H1 (cell line): ENCODE measurements around the gene NEBL. TPM values are rescaled to one million over a fixed set of nuclear protein-coding genes. Genes with fewer than 3 reads are reported as not detected.

Experiments used
- CTCF ChIA-PET: fragments of 300-600 bp; sonication (Branson Sonifier 250); formaldehyde crosslinking; loops from one replicate; lab custom pipeline; 2021; ENCODE audit not compliant: partially characterized antibody; lab: Charles Lee
- POLR2A ChIA-PET: fragments of 300-600 bp; sonication (Branson Sonifier 250); formaldehyde crosslinking; loops from one replicate; lab custom pipeline; 2021; ENCODE audit warnings: inconsistent platforms; ENCODE audit not compliant: partially characterized antibody; lab: Charles Lee
- DNase-seq, 2 experiments: peaks; one replicate each; pipeline versions ENCODE4 v3.0.0 to v3.0.0-alpha.2; 2010 to 2022; ENCODE audit warnings: low spot score in 2 of 2, low read depth in 1 of 2, mixed read lengths in 1 of 2
- FAIRE-seq: peaks from 2 replicates; lab custom pipeline; 2011; peaks lifted over from hg19 to GRCh38; lab: Jason Lieb, UNC
- H2AFZ ChIP-seq: 2 replicates; pipeline ENCODE4 v1.8.1; 2012; ENCODE audit warnings: low read length, inconsistent platforms
- H2AK5ac ChIP-seq: 2 replicates; pipeline ENCODE4 v1.6.1; 2013; ENCODE audit warnings: low read depth, low read length
- H2BK120ac ChIP-seq: replicated peaks from 2 replicates; pipeline ENCODE3; 2013; ENCODE audit warnings: low read depth, low read length, inconsistent platforms
- H2BK12ac ChIP-seq: 2 replicates; pipeline ENCODE4 v1.6.1; 2013; ENCODE audit warnings: low read depth, low read length
- H2BK15ac ChIP-seq: 2 replicates; pipeline ENCODE4 v1.6.1; 2013; ENCODE audit warnings: low read length
- H2BK20ac ChIP-seq: 2 replicates; pipeline ENCODE4 v1.6.1; 2013; ENCODE audit warnings: low read length
- H2BK5ac ChIP-seq: 2 replicates; pipeline ENCODE4 v1.6.1; 2013; ENCODE audit warnings: low read depth, low read length
- H3K14ac ChIP-seq: 2 replicates; pipeline ENCODE4 v1.6.1; 2013; ENCODE audit warnings: inconsistent platforms; ENCODE audit not compliant: insufficient read length
- H3K18ac ChIP-seq: 2 replicates; pipeline ENCODE4 v1.6.1; 2013; ENCODE audit warnings: low read length; ENCODE audit errors: extremely low read depth
- H3K23ac ChIP-seq: 2 replicates; pipeline ENCODE4 v1.6.1; 2013; ENCODE audit warnings: inconsistent platforms; ENCODE audit not compliant: insufficient read length
- H3K23me2 ChIP-seq: 2 replicates; pipeline ENCODE4 v1.6.1; 2013; ENCODE audit warnings: low read depth, low read length
- H3K27ac ChIP-seq: 2 replicates; pipeline ENCODE4 v1.6.1; 2011; ENCODE audit warnings: low read depth, low read length, inconsistent platforms
- H3K27me3 ChIP-seq, 4 experiments: replicated peaks in 1 of 4; 1 replicate in 1 of 4; 2 replicates in 3 of 4; pipeline versions ENCODE4 v1.6.1 to v1.8.1; 2011 to 2013; ENCODE audit warnings: low read length in 3 of 4, mild to moderate bottlenecking in 3 of 4, inconsistent platforms in 2 of 4, mixed read lengths in 2 of 4, moderate library complexity in 1 of 4; ENCODE audit not compliant: control insufficient read depth in 3 of 4, insufficient read depth in 3 of 4; ENCODE audit errors: extremely low read depth in 1 of 4
- H3K36me3 ChIP-seq, 4 experiments: 2 replicates each; pipeline versions ENCODE4 v1.6.1 to v1.8.1; 2011 to 2013; ENCODE audit warnings: mild to moderate bottlenecking in 4 of 4, low read length in 3 of 4, moderate library complexity in 2 of 4, control low read depth in 1 of 4, inconsistent platforms in 1 of 4; ENCODE audit not compliant: insufficient read depth in 4 of 4, control insufficient read depth in 2 of 4
- H3K4ac ChIP-seq: replicated peaks from 2 replicates; pipeline ENCODE3; 2013; ENCODE audit warnings: low read length, low read depth, mixed read lengths, inconsistent platforms; ENCODE audit not compliant: insufficient read length
- H3K4me1 ChIP-seq, 4 experiments: replicated peaks in 1 of 4; 1 replicate in 1 of 4; 2 replicates in 3 of 4; pipeline versions ENCODE4 v1.6.1 to v1.8.1; 2011 to 2013; ENCODE audit warnings: low read length in 3 of 4, inconsistent platforms in 2 of 4, mixed read lengths in 1 of 4; ENCODE audit not compliant: insufficient read depth in 4 of 4, control insufficient read depth in 3 of 4
- H3K4me2 ChIP-seq, 2 experiments: 2 replicates each; pipeline versions ENCODE4 v1.6.1 to v1.8.1; 2011 to 2013; ENCODE audit warnings: low read depth in 2 of 2, low read length in 2 of 2, control low read depth in 1 of 2, inconsistent platforms in 1 of 2, mild to moderate bottlenecking in 1 of 2; ENCODE audit not compliant: insufficient read depth in 1 of 2
- H3K4me3 ChIP-seq, 4 experiments: fragments of 200-600, 300-600 bp in 1 of 4; sonication (generic), shearing (Covaris generic), sonication (Bioruptor Twin) in 1 of 4; 2 replicates each; pipeline versions ENCODE4 v1.5.1 to v1.8.1; 2011 to 2016; ENCODE audit warnings: low read length in 4 of 4, low read depth in 3 of 4, control low read depth in 2 of 4, inconsistent platforms in 2 of 4, mild to moderate bottlenecking in 2 of 4, mixed read lengths in 1 of 4, moderate library complexity in 1 of 4; ENCODE audit not compliant: insufficient read depth in 2 of 4; ENCODE audit errors: extremely low read depth in 1 of 4
- H3K56ac ChIP-seq: replicated peaks from 2 replicates; pipeline ENCODE3; 2013; ENCODE audit warnings: low read depth, mild to moderate bottlenecking, mixed read lengths, low read length, inconsistent platforms; ENCODE audit not compliant: insufficient read length
- H3K79me1 ChIP-seq: 2 replicates; pipeline ENCODE4 v1.6.1; 2013; ENCODE audit warnings: low read depth, low read length, control low read depth
- H3K79me2 ChIP-seq, 2 experiments: 2 replicates each; pipeline versions ENCODE4 v1.6.1 to v1.8.1; 2012 to 2013; ENCODE audit warnings: low read length in 2 of 2, mild to moderate bottlenecking in 2 of 2, inconsistent platforms in 1 of 2; ENCODE audit not compliant: insufficient read depth in 2 of 2, control insufficient read depth in 1 of 2
- H3K9ac ChIP-seq, 4 experiments: replicated peaks in 1 of 4; 1 replicate in 1 of 4; 2 replicates in 3 of 4; pipeline versions ENCODE4 v1.6.1 to v1.8.1; 2011 to 2013; ENCODE audit warnings: low read depth in 3 of 4, low read length in 3 of 4, control low read depth in 2 of 4, mild to moderate bottlenecking in 2 of 4, moderate library complexity in 2 of 4, inconsistent platforms in 1 of 4; ENCODE audit errors: extremely low read depth in 1 of 4
- H3K9me3 ChIP-seq, 2 experiments: 2 replicates each; pipeline versions ENCODE4 v1.6.1 to v1.8.1; 2012 to 2013; ENCODE audit warnings: mild to moderate bottlenecking in 2 of 2, moderate library complexity in 2 of 2, control low read depth in 1 of 2, inconsistent platforms in 1 of 2, low read depth in 1 of 2, low read length in 1 of 2, mixed read lengths in 1 of 2; ENCODE audit not compliant: insufficient read depth in 2 of 2
- H4K20me1 ChIP-seq, 2 experiments: replicated peaks in 1 of 2; 2 replicates each; pipeline versions ENCODE3 to v1.8.1; 2011 to 2013; ENCODE audit warnings: inconsistent platforms in 2 of 2, low read length in 2 of 2, mild to moderate bottlenecking in 1 of 2; ENCODE audit not compliant: insufficient read depth in 2 of 2, control insufficient read depth in 1 of 2
- H4K5ac ChIP-seq: 2 replicates; pipeline ENCODE4 v1.6.1; 2013; ENCODE audit warnings: low read length, low read depth, mixed read lengths, inconsistent platforms; ENCODE audit not compliant: insufficient read length
- H4K8ac ChIP-seq: 2 replicates; pipeline ENCODE4 v1.8.0; 2013; ENCODE audit warnings: mild to moderate bottlenecking, moderate library complexity, low read length, inconsistent platforms; ENCODE audit not compliant: insufficient read depth; ENCODE audit errors: extremely low read depth
- H4K91ac ChIP-seq: replicated peaks from 2 replicates; pipeline ENCODE3; 2013; ENCODE audit warnings: low read length, mixed read lengths, inconsistent platforms; ENCODE audit not compliant: insufficient read length
- CREB1 ChIP-seq: IDR thresholded peaks from 2 replicates; pipeline ENCODE4 v1.6.1; 2012; ENCODE audit warnings: inconsistent platforms
- JUN ChIP-seq: IDR thresholded peaks from 2 replicates; pipeline ENCODE4 v1.6.1; 2011; ENCODE audit warnings: low read depth, mild to moderate bottlenecking, improper control_type of control experiment, low read length
- JUND ChIP-seq: IDR thresholded peaks from 2 replicates; pipeline ENCODE4 v1.6.1; 2011; ENCODE audit warnings: mild to moderate bottlenecking, improper control_type of control experiment, low read length
- MAFK ChIP-seq: IDR thresholded peaks from 2 replicates; pipeline ENCODE4 v1.6.1; 2012; ENCODE audit warnings: low read depth, mild to moderate bottlenecking, improper control_type of control experiment, low read length
- POLR2A ChIP-seq, 2 experiments: IDR thresholded peaks; 1 replicate in 1 of 2; 2 replicates in 1 of 2; pipeline ENCODE4 v1.6.1; 2011; ENCODE audit warnings: low read depth in 2 of 2, low read length in 2 of 2, mild to moderate bottlenecking in 2 of 2; ENCODE audit errors: control extremely low read depth in 1 of 2
- POU5F1 ChIP-seq: IDR thresholded peaks from 2 replicates; pipeline ENCODE4 v1.6.1; 2011; ENCODE audit warnings: low read depth, mild to moderate bottlenecking, low read length, moderate library complexity
- SAP30 ChIP-seq: fragments of 300-600 bp; sonication (generic); IDR thresholded peaks from 2 replicates; pipeline ENCODE4 v1.7.1; 2012; ENCODE audit warnings: low read length, moderate library complexity, mild to moderate bottlenecking, inconsistent platforms; ENCODE audit not compliant: insufficient read depth, insufficient replicate concordance
- SP2 ChIP-seq: IDR thresholded peaks from 2 replicates; pipeline ENCODE4 v1.6.1; 2012; ENCODE audit warnings: mild to moderate bottlenecking, low read length, inconsistent platforms
- SP4 ChIP-seq: IDR thresholded peaks from 2 replicates; pipeline ENCODE4 v1.6.1; 2012; ENCODE audit warnings: low read length, inconsistent platforms
- TEAD4 ChIP-seq: IDR thresholded peaks from 2 replicates; pipeline ENCODE4 v1.6.1; 2012; ENCODE audit warnings: low read depth, low read length, inconsistent platforms, mixed read lengths
- ZNF274 ChIP-seq: IDR thresholded peaks from 2 replicates; pipeline ENCODE4 v1.7.0; 2012; ENCODE audit warnings: low read length, borderline replicate concordance; ENCODE audit errors: extremely low read depth
- WGBS, 2 experiments: shearing (Covaris generic) in 1 of 2; methylation state at CpG; one replicate each; pipeline versions ENCODE4 v1.1.6 to v1.1.7; 2013 to 2015; ENCODE audit warnings: low lambda C conversion rate in 2 of 2, mixed read lengths in 2 of 2, inconsistent platforms in 1 of 2, low coverage in 1 of 2, missing lambda C conversion rate in 1 of 2; ENCODE audit not compliant: insufficient replicate concordance in 2 of 2, insufficient coverage in 1 of 2, insufficient read length in 1 of 2; ENCODE audit errors: extremely low coverage in 1 of 2, missing lambda C conversion rate in 1 of 2; 5-methylcytosine and 5-hydroxymethylcytosine counted together
- polyA plus RNA-seq, 7 experiments: library from polyadenylated mRNA; depleted of rRNA in 3 of 7; stranded (reverse) in 5 of 7; unstranded in 2 of 7; fragments of >200 nt in 5 of 7; fragments of 200-250 nt in 2 of 7; gene quantifications; 1 replicate in 5 of 7; 2 replicates in 1 of 7; 4 replicates in 1 of 7; pipeline versions ENCODE4 v1.2.1 to v1.2.3, GENCODE V29; 2011 to 2013; ENCODE audit warnings: missing spikeins in 2 of 7, mixed read lengths in 2 of 7
- total RNA-seq: library from RNA; stranded (reverse); fragmentation: NEBNext Ultra II Directional; extraction: Animal tissue kit (Norgen Biotek cat#: 25700); gene quantifications from 2 replicates; pipeline ENCODE4 v1.2.1, GENCODE V29; 2021
- TF ChIP-seq, protein P1 (sequence below): IDR thresholded peaks from 2 replicates; pipeline ENCODE4 v1.6.1; 2012; ENCODE audit warnings: inconsistent platforms
- TF ChIP-seq, protein P2 (sequence below): IDR thresholded peaks from 2 replicates; pipeline ENCODE4 v1.6.1; 2011; ENCODE audit warnings: low read length, improper control_type of control experiment

The NEBL gene
- total and polyA plus RNA-seq, 2 of the 8 experiments (the other 6 are each of a cell fraction or from before 2014, with no cell fraction given): 7.5 to 10.5 TPM

DNA sequence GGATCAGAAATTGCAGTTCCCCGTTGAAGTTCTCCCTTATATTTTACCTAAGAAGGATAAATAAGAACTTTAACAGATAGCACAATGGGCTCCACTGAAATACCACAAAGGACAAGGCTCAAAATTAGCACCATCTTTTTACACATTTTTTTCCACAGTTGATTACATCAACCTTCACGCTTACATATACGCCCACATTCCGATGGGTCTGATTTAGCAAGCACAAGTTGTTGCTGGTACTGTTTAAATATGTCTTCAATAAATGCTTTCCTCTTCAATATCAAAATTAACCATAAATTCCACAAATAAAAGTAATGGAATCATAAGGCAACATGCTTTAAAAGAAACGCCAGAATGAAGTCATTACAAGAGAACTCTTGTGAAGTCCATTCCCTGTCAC lies 79.5 kb downstream of the NEBL start:
- TF ChIP-seq POLR2A (IDR thresholded peaks at IDR 0.05; ENCODE audit: control extremely low read depth in 1 of 2, low read depth in 2 of 2, low read length in 2 of 2) (no peak), ZNF274 (no peak), JUND (no peak), CREB1 (no peak), POU5F1 (no peak), MAFK (no peak), SP4 (no peak), TEAD4 (no peak), SP2 (no peak), JUN (no peak), SAP30 (no peak)
- TF ChIP-seq, protein P1, sequence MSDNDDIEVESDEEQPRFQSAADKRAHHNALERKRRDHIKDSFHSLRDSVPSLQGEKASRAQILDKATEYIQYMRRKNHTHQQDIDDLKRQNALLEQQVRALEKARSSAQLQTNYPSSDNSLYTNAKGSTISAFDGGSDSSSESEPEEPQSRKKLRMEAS: no peak
- TF ChIP-seq, protein P2, sequence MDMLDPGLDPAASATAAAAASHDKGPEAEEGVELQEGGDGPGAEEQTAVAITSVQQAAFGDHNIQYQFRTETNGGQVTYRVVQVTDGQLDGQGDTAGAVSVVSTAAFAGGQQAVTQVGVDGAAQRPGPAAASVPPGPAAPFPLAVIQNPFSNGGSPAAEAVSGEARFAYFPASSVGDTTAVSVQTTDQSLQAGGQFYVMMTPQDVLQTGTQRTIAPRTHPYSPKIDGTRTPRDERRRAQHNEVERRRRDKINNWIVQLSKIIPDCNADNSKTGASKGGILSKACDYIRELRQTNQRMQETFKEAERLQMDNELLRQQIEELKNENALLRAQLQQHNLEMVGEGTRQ: no peak
- H2BK5ac ChIP-seq: no peak overlapping the region
- H3K4me2 ChIP-seq: no peak overlapping the region
- H3K4me3 ChIP-seq: no peak overlapping the region
- H4K8ac ChIP-seq: no peak overlapping the region
- DNase-seq (no peak), FAIRE-seq (no peak)
- H2AK5ac ChIP-seq: no peak overlapping the region
- no peak overlapping the region for H3K18ac ChIP-seq
- WGBS, 2 experiments: 92% methylated on average over 5 of the region's 5 CpGs; no CpG with 5 or more reads in 1 of the 2 experiments
- H4K91ac ChIP-seq: no peak overlapping the region
- H2BK12ac ChIP-seq: no peak overlapping the region
- H3K23me2 ChIP-seq: no peaks in the 10 kb centered on the region
- no peak overlapping the region for H3K27ac ChIP-seq
- no peak overlapping the region for H3K23ac ChIP-seq
- H3K14ac ChIP-seq: no peak overlapping the region
- no peaks in the 10 kb centered on the region for H3K79me1 ChIP-seq
- H3K4me1 ChIP-seq: no peaks in the 10 kb centered on the region
- POLR2A ChIA-PET: no interaction called here
- CTCF ChIA-PET: interaction anchor here (0.5 kb wide), 1 partner anchor 222 kb away, joined by 3 read pairs; no protein-coding TSS in a partner anchor
- H2AFZ ChIP-seq: no peak overlapping the region
- H3K9ac ChIP-seq: no peak overlapping the region
- peaks cover 0 to under 1% (median 0%) of the 10 kb centered on the region in 4 experiments; a peak in 4 of 8 replicates for H3K36me3 ChIP-seq
- H3K9me3 ChIP-seq: no peaks in the 10 kb centered on the region
- no peaks in the 10 kb centered on the region; a peak in 1 of 7 replicates for H3K27me3 ChIP-seq
- H2BK120ac ChIP-seq: no peak overlapping the region
- H3K4ac ChIP-seq: no peak overlapping the region
- H4K20me1 ChIP-seq: no peaks in the 10 kb centered on the region
- no peak overlapping the region for H3K56ac ChIP-seq
- H3K79me2 ChIP-seq: no peaks in the 10 kb centered on the region
- H2BK20ac ChIP-seq: no peak overlapping the region
- no peak overlapping the region for H2BK15ac ChIP-seq
- H4K5ac ChIP-seq: no peak overlapping the region
